ENCODE data around the gene BORCS5. TPM values are rescaled to one million over a fixed set of nuclear protein-coding genes. Genes with fewer than 3 reads are reported as not detected.

Gene BORCS5
- total and polyA plus RNA-seq, 2 of the 8 experiments (the other 6 are each of a cell fraction or from before 2014, with no cell fraction given), result 8.3 to 17.4 TPM

DNA sequence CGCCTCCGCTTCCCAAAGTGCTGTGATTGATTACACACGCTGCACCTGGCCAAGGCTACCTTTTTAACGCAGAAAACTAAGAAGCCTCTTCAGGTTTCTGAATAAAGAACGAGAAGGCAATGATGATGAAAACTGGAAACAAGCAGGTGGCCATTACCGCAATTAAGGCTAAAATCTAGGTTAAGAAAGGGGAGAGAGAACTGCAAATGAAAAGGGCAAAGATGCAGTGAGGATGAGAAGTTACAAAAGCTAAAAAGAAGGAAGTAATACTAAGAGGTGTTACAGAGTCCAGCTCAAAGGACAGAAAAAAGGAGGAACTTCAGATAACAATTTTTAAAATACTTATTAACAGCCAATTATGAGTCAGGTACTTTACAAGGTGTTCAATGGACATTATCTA lies 126.1 kb downstream of the BORCS5 start:
- Histone ChIP-seq H3K79me2 (ENCODE audit: control insufficient read depth in 1 of 2, insufficient read depth in 2 of 2, low read length in 2 of 2) (no peaks in the 10 kb centered on the region), H2AFZ (ENCODE audit: low read length) (no peak overlapping the region), H2BK15ac (ENCODE audit: low read length) (no peak overlapping the region), H2BK12ac (ENCODE audit: low read depth, low read length) (no peak overlapping the region), H2BK5ac (ENCODE audit: low read depth, low read length) (no peak overlapping the region), H3K56ac (replicated peaks; ENCODE audit: insufficient read length, low read depth, low read length) (no peak overlapping the region), H3K79me1 (ENCODE audit: low read depth, low read length) (no peaks in the 10 kb centered on the region; the same call in 1 of the 2 replicates), H3K9ac (replicated peaks in 1 of 4; ENCODE audit: extremely low read depth in 1 of 4, low read depth in 3 of 4, low read length in 3 of 4) (no peak overlapping the region), H3K4me1 (replicated peaks in 1 of 4; ENCODE audit: control insufficient read depth in 3 of 4, insufficient read depth in 4 of 4, low read length in 3 of 4) (no peaks in the 10 kb centered on the region; a peak in 1 of 7 replicates), H3K4me2 (ENCODE audit: insufficient read depth in 1 of 2, low read depth in 2 of 2, low read length in 2 of 2) (no peak overlapping the region), H4K8ac (ENCODE audit: extremely low read depth, insufficient read depth, low read length) (no peak overlapping the region), H4K91ac (replicated peaks; ENCODE audit: insufficient read length, low read length) (no peak overlapping the region), H3K18ac (ENCODE audit: extremely low read depth, low read length) (no peak overlapping the region), H4K5ac (ENCODE audit: insufficient read length, low read depth, low read length) (no peak overlapping the region), H2AK5ac (ENCODE audit: low read depth, low read length) (no peak overlapping the region), H3K14ac (ENCODE audit: insufficient read length) (no peak overlapping the region), H3K4ac (replicated peaks; ENCODE audit: insufficient read length, low read depth, low read length) (no peak overlapping the region), H2BK120ac (replicated peaks; ENCODE audit: low read depth, low read length) (no peak overlapping the region), H3K36me3 (ENCODE audit: control insufficient read depth in 2 of 4, insufficient read depth in 4 of 4, low read length in 3 of 4) (peaks cover 3 to 41% (median 17%) of the 10 kb centered on the region in 4 experiments; a peak in 6 of 8 replicates), H3K4me3 (ENCODE audit: extremely low read depth in 1 of 4, insufficient read depth in 2 of 4, low read depth in 3 of 4, low read length in 4 of 4) (no peak overlapping the region), H3K23ac (ENCODE audit: insufficient read length) (no peak overlapping the region), H3K23me2 (ENCODE audit: low read depth, low read length) (no peaks in the 10 kb centered on the region), H3K27ac (ENCODE audit: low read depth, low read length) (no peak overlapping the region), H2BK20ac (ENCODE audit: low read length) (no peak overlapping the region), H3K9me3 (ENCODE audit: insufficient read depth in 2 of 2, low read depth in 1 of 2, low read length in 1 of 2) (no peaks in the 10 kb centered on the region), H3K27me3 (replicated peaks in 1 of 4; ENCODE audit: control insufficient read depth in 3 of 4, extremely low read depth in 1 of 4, insufficient read depth in 3 of 4, low read length in 3 of 4) (no peaks in the 10 kb centered on the region), H4K20me1 (replicated peaks in 1 of 2; ENCODE audit: control insufficient read depth in 1 of 2, insufficient read depth in 2 of 2, low read length in 2 of 2) (peaks cover 0 to 4% of the 10 kb centered on the region in 2 experiments)
- FAIRE-seq (no peak), DNase-seq (ENCODE audit: low read depth in 1 of 2, low spot score in 2 of 2) (no peak)
- TF ChIP-seq CREB1 (IDR thresholded peaks at IDR 0.05) (no peak), SIX5 (IDR thresholded peaks at IDR 0.05; ENCODE audit: low read depth, low read length) (no peak), TBP (IDR thresholded peaks at IDR 0.05; ENCODE audit: low read depth, low read length) (no peak), RXRA (IDR thresholded peaks at IDR 0.05; ENCODE audit: insufficient read depth, low read depth, low read length) (no peak), GTF2F1 (IDR thresholded peaks at IDR 0.05; ENCODE audit: borderline replicate concordance, low read depth, low read length) (no peak), JUN (IDR thresholded peaks at IDR 0.05; ENCODE audit: low read depth, low read length) (no peak), JUND (IDR thresholded peaks at IDR 0.05; ENCODE audit: low read length) (no peak), SRF (IDR thresholded peaks at IDR 0.05; ENCODE audit: low read depth, low read length) (no peak), BACH1 (IDR thresholded peaks at IDR 0.05; ENCODE audit: low read length) (no peak), CHD2 (IDR thresholded peaks at IDR 0.05; ENCODE audit: low read length) (no peak), SP4 (IDR thresholded peaks at IDR 0.05; ENCODE audit: low read length) (no peak), CBX8 (IDR thresholded peaks at IDR 0.05; ENCODE audit: borderline replicate concordance, low read depth, low read length) (no peak)
- TF ChIP-seq, protein P1, sequence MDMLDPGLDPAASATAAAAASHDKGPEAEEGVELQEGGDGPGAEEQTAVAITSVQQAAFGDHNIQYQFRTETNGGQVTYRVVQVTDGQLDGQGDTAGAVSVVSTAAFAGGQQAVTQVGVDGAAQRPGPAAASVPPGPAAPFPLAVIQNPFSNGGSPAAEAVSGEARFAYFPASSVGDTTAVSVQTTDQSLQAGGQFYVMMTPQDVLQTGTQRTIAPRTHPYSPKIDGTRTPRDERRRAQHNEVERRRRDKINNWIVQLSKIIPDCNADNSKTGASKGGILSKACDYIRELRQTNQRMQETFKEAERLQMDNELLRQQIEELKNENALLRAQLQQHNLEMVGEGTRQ (IDR thresholded peaks at IDR 0.05; ENCODE audit: low read length), result no peak
- 91% methylated on average over 6 of the region's 6 CpGs; no CpG with 5 or more reads in 1 of the 2 experiments for WGBS, 2 experiments (ENCODE audit: extremely low coverage in 1 of 2, insufficient coverage in 1 of 2, insufficient read length in 1 of 2, insufficient replicate concordance in 2 of 2, low coverage in 1 of 2, low lambda C conversion rate in 2 of 2, missing lambda C conversion rate in 1 of 2)
- POLR2A ChIA-PET (ENCODE audit: partially characterized antibody), result interaction anchor here (1.1 to 1.2 kb wide), 2 partner anchors 15 to 18 kb away, joined by 3 read pairs; no protein-coding TSS in a partner anchor
- CTCF ChIA-PET (ENCODE audit: partially characterized antibody), result interaction anchor here (0.6 to 1.9 kb wide), 2 partner anchors 16 to 21 kb away, joined by 3 to 5 read pairs; no protein-coding TSS in a partner anchor
